GM18868 (cell line): Measurements from ENCODE around the gene IBTK.
"Not testable (repeated sequence)": the region's sequence is repeated elsewhere in the genome, so short reads cannot be mapped to it uniquely, and the experiment has no call there.

Experiments
- ATAC-seq: cut with Tn5 transposase; IDR thresholded peaks from one replicate; pipeline ENCODE4 v1.9.1; 2021; ENCODE audit warnings: mild to moderate bottlenecking, moderate library complexity; ENCODE audit not compliant: unreplicated experiment

The IBTK gene

GRCh38 chr6:82179415-82179814 is 68.1 kb downstream of the IBTK start:
- ATAC-seq, result no peak

DNA sequence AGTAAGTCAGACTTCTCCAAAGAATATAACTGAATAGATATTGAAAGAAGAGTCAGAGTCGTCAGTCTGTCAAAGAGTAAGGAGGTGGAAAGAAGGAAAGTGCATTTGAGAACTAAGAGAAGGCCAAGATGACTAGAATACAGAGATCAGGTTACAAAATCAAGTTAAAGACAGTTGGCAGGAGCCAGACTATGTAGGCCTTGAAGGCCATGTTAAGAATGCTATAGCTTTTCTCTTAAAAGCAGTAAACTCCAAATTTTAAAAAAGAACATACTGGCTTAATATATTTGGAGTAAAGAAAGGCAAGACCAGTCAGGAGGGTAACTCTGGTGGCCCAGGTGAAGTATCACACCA is 68.8 kb downstream of the IBTK start:
- ATAC-seq, result no peak

DNA sequence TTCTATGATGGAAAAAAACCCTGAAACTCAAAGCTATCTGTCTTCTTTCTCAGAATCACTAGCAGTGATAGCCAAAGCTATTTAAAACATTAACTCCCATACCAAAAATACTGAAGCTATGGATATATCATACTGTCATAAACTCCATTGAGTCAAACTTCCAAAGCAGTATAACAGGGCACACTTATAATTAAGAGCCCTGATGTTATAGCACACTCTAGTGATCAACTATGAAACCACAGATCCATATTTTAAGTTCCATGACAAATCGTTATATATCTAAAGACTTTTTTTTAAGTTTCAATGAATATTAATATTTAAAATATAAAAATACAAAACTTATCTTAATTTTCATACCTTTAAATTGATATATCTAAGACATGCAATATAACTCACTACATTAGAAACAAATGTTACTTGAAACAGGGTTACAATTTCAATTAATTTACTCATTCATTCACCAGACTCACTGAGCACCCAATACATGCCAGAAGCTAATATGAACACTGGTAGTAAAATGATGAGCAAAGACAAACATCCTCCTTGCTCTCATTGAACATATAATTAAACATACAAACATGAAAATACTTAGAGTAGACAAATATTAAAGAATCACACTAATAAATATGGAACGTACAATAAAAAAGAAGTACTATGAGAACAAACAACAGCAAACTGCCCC is 69.3 kb downstream of the IBTK start:
- peak; percentile 62 for ATAC-seq

- no peak for ATAC-seq
Observed at GRCh38 chr6:82176616-82177015, 70.9 kb downstream of the IBTK start.

DNA sequence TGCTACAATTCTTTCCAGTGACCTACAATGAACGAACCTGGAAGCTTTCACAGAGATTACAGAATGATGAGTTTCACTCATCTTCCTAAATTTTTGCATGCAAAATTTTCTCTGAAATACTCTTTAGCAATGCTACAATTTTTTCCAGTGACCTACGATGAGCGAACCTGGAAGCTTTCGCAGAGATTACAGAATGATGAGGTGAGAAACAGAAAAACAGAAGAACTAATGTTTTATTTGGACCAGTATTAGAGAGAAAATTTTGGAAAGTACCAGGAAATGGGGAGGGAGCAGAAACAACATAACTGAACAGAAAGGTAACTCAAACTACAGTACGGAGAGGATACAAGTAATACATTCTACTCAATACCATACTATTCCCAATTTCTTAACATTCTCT is 75.0 kb downstream of the IBTK start:
- ATAC-seq, result no peak

DNA sequence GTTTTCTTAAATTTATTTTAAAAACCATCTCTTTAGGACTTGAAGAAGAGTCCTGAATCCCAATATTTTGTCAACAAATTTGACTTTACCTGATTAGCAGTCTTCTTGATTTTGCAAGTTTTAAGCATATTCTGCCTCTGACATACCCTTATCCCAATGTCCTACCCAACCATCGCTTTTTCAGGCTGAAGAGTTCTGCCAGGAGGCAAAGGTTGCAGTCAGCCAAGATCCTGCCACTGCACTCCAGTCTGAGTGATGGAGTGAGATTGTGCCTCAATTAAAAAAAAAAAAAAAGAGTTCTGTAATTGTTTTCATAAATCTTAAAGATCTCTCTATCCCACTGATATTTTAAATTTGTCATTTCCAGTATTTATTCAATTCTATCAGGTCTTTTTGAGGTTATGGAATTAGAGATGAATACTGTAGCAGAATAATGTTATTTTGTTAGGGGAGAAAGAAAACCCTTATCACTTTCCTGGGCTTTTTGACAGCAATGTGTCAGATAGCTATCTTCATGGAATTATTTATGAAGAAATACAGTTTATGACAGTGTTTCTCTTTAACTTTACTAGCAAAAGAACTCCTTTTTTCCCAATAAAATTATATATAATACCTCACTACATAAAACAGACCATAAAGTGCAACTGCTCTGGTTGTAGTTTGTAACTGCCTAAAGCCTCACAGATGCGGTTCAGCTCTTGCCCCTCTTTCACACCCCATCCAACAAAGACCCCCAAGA is 78.2 kb downstream of the IBTK start:
- no peak for ATAC-seq

- no peak for ATAC-seq
Observed at GRCh38 chr6:82166493-82166892, 81.1 kb downstream of the IBTK start.

DNA sequence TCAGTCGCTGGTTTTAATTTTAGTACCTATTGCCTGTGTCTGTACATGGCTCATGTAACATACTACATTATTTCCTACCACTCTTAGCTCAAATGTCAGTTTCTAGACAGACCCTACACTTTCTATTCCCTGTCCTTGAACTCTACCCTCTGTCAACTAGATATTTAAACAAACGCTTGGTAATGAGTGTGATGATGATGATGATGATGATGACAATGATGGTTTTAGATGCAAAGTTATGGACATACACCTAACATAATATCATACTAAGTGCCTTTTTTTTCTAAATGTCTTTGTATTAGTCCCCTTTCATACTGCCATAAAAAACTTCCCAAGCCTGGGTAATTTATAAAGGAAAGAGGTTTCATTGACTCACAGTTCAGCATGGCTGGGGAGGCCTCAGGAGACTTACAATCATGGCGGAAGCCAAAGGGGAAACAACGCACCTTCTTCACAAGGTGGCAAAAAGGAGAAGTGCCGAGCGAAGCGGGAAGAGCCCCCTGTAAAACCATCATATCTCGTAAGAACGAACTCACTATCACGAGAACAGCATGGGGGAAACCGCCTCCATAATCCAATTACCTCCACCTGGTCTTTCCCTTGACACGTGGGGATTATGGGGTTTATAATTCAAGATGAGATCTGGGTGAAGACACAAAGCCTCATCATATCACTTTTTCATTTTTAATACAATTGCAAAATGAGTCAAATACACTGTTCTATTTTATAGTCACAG is 87.1 kb downstream of the IBTK start:
- ATAC-seq, result no peak

- ATAC-seq, result not testable (repeated sequence)
Observed at GRCh38 chr6:82152786-82153185, 94.8 kb downstream of the IBTK start.

DNA sequence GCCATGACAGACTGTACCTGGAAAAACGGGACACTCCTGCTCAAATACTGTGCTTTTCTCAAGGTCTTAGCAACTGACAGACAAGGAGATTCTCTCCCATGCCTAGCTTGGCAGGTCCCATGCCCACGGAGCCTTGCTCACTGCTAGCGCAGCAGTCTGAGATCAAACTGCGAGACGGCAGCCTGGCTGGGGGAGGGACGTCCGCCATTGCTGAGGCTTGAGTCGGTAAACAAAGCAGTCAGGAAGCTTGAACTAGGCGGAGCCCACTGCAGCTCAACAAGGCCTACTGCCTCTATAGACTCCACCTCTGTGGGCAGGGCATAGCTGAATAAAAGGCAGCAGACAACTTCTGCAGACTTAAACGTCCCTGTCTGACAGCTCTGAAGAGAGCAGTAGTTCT is 96.4 kb downstream of the IBTK start:
- ATAC-seq, result not testable (repeated sequence)

- ATAC-seq, result no peak
Observed at GRCh38 chr6:82145926-82146452, 101.6 kb downstream of the IBTK start.

GRCh38 chr6:82144852-82145340 is 102.6 kb downstream of the IBTK start:
- no peak for ATAC-seq

DNA sequence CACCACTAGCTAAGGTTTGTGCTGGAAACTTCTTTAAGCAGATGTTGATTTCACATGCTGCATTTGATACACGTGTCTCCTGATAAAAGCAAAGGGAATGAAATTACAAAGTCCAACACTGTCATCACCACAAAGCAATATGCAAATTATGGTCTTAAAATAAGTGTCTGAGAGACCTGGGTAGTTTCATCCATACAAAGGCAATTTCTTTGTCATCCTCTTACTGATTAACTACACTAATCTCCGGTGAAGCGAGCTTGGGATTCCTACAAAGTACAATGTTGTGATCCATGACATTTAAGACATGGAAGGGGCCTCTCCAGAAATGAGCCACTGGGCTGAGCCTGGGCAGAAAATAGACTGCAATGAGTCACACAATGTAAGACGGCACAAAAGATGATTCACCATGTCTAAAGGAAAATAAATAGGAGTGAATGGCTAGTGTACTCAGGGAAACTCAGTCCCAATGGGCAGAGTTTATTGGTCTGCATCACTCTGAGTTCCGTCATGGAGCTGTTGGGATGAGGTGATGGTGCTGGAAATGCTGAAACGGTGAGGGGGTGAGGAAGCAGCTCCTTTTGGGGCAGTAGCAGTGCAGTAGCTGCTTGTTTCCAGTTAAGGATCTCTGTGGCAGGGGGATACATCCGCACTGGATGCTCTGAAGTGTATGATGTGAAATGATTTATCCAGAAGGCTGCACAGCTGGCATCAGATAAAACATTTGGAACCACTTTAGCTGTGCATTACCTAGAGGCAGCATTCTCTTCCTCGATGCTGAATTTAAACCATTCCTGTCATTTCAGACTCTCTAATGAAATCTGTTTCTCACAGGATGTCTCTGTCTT is 103.3 kb downstream of the IBTK start:
- ATAC-seq, result peak; percentile 80

DNA sequence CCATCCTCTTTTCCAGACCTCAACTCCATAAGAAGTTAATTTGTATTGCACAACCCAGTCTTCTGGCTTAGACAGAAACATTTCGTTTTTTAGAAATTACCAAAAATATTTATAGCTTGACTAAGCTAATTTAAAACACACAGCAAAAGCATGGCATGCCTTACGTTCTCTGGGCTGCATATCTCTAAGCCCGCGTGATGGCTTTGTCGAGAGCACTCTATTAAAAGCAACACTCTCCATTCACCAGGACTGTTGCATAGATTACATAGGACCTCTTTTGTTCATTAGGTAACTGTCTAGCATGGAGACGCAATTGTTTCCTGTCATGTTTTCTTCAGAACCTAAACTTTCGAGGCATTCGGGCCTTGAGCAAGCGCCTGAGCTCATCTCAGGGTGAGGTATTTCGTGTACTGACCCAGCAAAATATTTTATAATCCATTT is 104.5 kb downstream of the IBTK start:
- no peak for ATAC-seq

- ATAC-seq, result no peak
Observed at GRCh38 chr6:82142524-82142923, 105.0 kb downstream of the IBTK start.

GRCh38 chr6:82138075-82138791 is 109.3 kb downstream of the IBTK start:
- no peak for ATAC-seq

GRCh38 chr6:82131441-82131840 is 116.1 kb downstream of the IBTK start:
- ATAC-seq, result no peak

GRCh38 chr6:82129797-82130196 is 117.7 kb downstream of the IBTK start:
- no peak for ATAC-seq

DNA sequence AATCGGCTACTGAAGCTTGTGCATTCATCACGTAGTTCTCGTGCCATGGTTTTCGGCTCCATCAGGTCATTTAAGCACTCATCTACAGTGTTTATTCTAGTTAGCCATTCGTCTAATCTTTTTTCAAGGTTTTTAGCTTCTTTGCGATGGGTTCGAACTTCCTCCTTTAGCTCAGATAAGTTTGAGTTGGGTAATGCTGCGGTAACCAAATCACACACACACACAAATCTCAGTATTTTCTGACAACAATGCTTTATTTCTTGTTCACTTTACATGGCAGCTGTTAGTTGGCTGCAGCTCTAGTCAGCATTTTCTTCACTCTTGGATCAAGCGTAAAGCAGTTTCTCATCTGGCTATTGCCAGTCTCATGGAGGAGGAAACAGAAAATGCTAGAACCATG is 118.6 kb downstream of the IBTK start:
- not testable (repeated sequence) for ATAC-seq

DNA sequence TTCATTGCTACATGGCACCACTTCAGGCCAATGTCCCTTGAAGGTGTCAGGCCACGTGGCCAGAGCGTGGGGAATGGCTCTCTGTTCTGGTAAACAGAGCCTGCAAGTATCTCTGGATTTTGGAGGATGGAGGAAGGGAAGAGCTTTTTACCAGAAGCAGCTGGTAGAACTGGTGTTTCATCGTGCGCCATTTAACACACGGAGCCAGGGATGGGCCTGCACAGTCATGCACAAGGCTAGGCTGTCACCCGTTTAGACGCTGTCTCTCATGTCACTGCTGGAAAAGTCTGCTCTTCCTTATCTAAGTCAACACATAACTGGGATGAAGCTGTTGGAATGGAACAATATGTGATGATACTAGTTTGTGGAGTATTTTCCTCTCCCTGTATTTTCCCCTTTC is 123.9 kb downstream of the IBTK start:
- ATAC-seq, result no peak
